Embryonic facial prominence (tissue), 1 donor: ENCODE results near the gene TPD52L2.
"Not testable (repeated sequence)": the region's sequence is repeated elsewhere in the genome, so short reads cannot be mapped to it uniquely, and the experiment has no call there.

Source experiments
- DNase-seq: peaks from one replicate; pipeline ENCODE4 v3.0.0-alpha.2; 2016; ENCODE audit errors: extremely low spot score

Gene TPD52L2

DNA sequence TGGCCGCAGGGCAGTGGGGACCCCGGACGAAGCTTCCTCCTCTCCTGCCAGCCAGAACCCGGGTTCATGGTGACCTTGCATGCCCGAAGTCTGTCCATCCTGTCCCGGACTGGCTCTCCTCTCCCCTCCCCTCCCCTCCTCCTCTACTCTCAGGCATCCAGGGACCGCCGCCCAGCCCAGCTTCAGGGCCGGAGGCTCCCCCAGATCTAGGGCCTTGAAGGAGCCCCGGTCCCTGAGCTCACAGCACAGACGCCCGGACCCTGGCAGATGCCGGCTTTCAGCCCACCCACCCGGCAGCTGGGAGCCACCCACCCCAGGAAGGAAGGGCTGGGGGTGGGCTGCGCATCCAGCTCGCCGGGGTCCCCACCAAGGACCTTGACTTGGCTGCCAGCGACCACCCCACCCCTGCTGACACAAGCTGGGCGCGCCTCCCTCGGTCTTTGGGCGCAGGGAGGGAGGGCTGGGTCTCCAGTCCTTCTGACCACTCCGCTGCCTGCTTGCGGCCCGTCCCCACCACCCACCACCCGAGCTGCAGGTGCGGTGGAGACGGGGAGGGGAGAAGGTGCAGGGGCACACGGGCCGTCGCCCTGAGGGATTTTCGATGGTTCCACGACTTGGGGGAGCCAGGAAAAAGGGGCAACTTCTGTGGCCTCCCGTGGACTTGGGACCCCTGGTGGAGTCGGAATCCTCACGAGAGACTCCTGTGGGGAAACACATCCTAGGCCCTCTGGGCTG is 9.5 kb upstream of the TPD52L2 start:
- no peak for DNase-seq

GRCh38 chr20:63856098-63856511 is 9.0 kb upstream of the TPD52L2 start:
- no peak for DNase-seq

DNA sequence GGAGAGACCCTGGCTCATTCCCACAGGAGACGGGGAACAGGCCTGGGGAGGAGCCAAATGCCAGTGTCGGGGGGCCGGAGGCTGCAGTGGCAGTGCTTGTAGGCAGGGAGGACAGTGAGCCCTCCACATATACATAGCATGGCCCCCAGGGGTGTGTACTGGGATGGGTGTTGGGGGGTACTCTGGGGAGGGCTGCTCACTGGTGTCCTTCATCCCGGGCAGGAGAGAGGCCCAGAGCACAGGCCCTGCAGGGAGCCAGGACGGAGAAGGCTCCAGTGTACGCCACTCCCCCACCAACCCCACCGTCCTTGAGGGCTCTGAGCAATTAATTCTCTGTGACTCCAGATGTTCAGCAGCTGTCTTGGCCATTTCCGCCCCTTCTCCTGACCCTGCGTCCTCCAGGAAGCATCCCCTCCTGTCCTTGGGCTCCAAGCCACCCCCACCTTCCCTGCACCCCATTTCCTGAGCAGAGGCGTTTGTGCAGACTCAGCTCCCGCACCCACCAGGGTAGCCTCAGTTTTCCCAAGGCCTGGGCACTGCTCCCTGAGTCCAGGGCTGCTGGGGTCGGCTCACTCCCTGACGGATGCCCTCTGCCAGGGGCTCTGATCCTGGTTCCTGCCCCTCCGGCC is 7.2 kb upstream of the TPD52L2 start:
- no peak for DNase-seq

DNA sequence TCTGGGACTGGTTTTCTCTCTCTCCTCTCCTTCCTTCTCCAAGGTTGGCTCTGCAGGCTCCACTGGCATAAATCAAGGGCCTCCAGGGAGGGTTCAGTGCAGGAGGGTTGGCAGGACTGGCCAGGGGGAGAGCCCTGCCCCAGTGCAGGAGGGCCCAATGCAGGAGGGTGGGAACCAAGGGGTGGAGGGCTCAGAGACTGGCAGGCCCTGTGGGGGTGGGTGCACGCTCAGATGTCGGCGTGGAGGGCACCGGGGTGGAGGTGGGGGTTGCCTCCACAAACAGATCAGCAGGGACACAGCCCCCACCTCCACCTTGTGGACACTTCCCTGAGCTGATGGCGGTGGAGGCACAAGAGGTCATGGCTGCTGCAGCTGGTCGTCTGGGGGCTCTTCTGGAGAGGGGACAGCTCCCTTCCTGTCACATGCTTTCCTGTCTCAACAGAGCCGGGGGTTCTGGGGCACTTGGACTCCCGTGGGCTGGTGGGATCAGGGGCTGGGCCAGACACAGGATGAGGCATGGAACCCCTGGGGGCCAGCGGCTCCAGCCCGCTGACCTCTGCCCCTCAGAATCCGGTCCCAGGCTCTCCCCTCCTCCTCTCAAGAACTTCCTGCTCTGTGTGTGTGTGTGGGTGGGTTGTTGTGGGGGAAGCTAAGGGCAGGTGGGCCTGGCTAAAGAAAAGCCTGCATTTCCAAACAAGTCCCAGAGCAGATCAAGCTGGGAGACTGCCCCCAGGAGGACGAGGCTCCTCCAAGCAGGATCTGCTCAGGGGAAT is 6.5 kb upstream of the TPD52L2 start:
- no peak for DNase-seq

- DNase-seq = no peak
Observed at GRCh38 chr20:63859166-63859699, 5.8 kb upstream of the TPD52L2 start.

- no peak for DNase-seq
Observed at GRCh38 chr20:63860325-63861051, 4.6 kb upstream of the TPD52L2 start.

DNA sequence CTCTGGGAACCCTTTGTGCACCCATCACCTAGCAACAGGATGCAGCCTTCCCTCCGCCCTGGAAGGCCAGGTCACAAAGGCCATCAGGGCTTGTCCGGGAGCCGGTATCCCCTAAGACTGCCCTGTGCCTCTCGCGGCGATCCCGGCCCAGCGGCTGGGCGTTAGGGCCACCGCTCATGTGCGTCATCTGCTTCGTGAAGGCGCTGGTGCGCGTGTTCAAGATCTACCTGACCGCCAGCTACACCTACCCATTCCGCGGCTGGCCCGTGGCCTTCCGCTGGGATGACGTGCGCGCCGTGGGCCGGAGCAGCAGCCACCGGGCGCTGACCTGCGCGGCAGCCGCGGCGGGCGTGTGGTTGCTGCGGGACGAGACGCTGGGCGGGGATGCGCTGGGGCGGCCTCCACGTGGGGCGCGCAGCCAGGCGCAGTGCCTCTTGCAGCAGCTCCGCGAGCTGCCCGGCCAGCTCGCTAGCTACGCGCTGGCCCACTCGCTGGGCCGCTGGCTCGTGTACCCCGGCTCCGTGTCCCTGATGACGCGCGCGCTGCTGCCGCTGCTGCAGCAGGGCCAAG is 3.6 kb upstream of the TPD52L2 start, which contains the start of gene ABHD16B:
ABHD16B (plus strand) TSS at position 134 of the 570 bp plus-strand sequence; CDS start at position 177, 43 bp downstream.
- DNase-seq = no peak

DNA sequence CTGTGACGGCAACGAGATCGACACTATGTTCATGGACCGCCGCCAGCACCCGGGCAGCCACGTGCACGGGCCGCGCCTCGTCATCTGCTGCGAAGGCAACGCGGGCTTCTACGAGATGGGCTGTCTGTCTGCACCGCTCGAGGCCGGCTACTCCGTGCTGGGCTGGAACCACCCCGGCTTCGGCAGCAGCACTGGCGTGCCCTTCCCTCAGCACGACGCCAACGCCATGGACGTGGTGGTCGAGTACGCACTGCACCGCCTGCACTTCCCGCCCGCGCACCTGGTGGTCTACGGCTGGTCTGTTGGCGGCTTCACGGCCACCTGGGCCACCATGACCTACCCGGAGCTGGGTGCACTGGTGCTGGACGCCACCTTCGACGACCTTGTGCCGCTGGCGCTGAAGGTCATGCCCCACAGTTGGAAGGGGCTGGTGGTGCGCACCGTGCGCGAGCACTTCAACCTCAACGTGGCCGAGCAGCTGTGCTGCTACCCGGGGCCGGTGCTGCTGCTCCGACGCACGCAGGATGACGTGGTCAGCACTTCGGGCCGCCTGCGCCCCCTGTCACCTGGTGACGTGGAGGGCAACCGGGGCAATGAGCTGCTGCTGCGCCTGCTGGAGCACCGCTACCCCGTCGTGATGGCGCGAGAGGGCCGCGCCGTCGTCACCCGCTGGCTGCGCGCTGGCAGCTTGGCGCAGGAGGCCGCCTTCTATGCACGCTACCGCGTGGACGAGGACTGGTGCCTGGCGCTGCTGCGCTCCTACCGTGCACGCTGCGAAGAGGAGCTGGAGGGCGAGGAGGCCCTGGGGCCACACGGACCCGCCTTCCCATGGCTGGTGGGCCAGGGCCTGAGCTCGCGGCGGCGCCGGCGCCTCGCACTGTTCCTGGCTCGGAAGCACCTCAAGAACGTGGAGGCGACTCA is 2.8 kb upstream of the TPD52L2 start:
- DNase-seq = no peak

GRCh38 chr20:63863021-63863797 is 1.9 kb upstream of the TPD52L2 start:
- DNase-seq = no peak

- no peak for DNase-seq
Observed at GRCh38 chr20:63863798-63864544, 1.1 kb upstream of the TPD52L2 start.

DNA sequence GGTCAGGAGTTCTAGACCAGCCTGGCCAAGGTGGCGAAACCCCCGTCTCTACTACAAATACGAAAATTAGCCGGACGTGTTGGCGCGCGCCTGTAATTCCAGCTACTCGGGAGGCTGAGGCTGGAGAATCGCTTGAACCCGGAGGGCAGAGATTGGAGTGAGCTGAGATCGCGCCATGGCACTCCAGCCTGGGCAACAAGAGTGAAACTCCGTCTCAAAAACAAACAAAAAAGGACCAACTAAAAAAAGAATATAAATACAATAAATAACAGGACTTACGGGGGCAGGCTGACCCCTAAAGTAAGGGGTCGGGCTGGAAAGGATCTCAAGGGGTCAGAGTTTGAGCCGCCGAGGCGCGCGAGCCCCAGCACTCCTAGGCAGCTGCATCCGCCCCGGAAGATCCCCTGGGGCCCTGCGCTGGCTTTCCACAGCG is 509 bp upstream of the TPD52L2 start:
- DNase-seq = no peak

GRCh38 chr20:63867042-63867441 is 2.0 kb downstream of the TPD52L2 start:
- not testable (repeated sequence) for DNase-seq

GRCh38 chr20:63868264-63868663 is 3.2 kb downstream of the TPD52L2 start:
- no peak for DNase-seq

DNA sequence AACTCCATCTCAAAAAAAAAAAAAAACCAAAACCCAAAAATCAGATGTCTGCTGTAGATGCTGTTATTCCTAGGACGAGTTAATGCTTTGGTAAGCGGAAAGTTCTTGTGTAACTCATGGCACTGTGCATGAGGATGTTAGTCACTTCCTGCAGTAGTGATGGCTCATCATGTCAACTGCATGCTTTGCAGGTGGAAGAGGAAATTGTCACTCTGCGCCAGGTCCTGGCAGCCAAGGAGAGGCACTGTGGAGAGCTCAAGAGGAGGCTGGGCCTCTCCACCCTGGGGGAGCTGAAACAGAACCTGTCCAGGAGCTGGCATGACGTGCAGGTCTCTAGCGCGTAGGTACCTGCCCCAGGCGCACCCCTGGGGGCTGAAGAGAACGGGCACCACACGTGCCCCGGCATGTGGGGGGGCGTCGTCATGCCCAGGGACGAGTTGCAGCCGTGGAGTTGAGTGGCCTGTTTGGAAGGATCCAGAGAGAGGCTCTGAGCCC is 8.5 kb downstream of the TPD52L2 start:
- DNase-seq = no peak

- not testable (repeated sequence) for DNase-seq
Observed at GRCh38 chr20:63874241-63874640, 9.2 kb downstream of the TPD52L2 start.

DNA sequence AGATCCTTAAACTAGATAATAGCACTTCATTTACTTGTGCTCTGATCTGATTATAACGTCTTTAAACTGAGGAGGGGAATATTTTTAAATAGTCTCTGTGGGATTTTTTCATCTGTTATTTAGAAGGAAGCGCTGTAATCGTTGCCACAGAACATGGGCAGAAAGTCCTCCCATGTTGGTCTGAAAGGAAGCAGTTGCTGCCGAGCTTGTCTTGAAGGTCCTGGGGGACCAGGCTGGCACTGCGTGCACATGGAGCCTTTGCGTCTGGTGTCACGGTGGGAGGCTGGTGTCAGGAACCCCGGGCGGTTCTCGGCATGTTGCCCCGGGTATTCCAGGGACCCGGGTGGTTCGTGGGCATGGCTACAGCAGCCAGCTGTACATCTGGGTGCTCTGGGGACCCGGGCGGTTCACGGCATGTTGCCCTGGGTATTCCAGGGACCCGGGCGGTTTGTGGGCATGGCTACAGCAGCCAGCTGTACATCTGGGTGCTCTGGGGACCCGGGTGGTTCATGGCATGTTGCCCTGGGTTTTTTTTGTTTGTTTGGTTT is 11.5 kb downstream of the TPD52L2 start:
- DNase-seq = no peak

- no peak for DNase-seq
Observed at GRCh38 chr20:63877755-63878470, 12.8 kb downstream of the TPD52L2 start.
